Stimulated activated CD4-positive, alpha-beta T cell treated with anti-CD3 and anti-CD28 coated beads, Interleukin-12 subunit alpha, Interleukin-12 subunit beta, amount 100 ng/mL, for 48 hours (primary cell): ENCODE data around the gene FABP1.

Experiments
- DNase-seq, 3 donors: peaks; one replicate each; pipeline ENCODE4 v3.0.0-alpha.2; 2020; ENCODE audit warnings: low read depth in 2 of 3, low spot score in 1 of 3

The FABP1 gene

DNA sequence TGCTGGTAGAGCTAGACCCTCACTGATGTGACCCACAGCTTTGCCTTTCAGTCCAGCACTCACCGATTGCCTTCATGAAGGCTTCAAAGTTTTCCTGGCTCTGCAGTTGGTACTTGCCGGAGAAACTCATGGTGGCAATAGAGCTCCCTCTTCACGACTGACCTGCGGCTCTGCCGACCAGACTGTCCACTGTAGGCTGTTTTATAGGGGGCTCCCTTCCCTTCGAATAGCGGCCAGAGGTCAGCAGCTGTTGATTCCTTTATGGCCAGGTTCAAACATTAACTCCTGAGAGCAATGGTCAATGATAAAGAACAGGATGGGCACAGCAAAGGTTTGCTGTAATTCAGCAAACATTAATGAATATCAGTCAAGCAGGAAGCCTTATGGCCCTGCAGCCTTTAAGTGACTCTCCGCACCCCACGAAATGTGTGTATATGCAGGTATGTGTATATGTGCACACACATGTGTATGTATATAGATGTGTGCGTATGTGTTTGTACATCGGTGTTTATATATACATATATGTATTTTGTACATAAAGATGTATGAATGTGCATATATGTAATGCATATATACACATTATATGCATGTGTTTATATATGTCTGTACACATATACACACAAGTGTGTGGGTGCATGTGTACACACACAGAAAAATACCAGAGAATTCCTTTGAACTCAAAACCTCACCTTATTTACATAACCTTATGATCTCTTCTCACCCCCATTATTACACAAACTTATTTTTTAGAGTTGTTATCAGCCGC lies at the start of gene FABP1:
Gene FABP1 (minus strand): TSS at position 175 of the 766 bp plus-strand sequence. CDS start 45 bp downstream, at position 130.
- DNase-seq, result no peak

- DNase-seq, result no peak
Measured at GRCh38 chr2:88177556-88177955, 49.7 kb upstream of the FABP1 start.

DNA sequence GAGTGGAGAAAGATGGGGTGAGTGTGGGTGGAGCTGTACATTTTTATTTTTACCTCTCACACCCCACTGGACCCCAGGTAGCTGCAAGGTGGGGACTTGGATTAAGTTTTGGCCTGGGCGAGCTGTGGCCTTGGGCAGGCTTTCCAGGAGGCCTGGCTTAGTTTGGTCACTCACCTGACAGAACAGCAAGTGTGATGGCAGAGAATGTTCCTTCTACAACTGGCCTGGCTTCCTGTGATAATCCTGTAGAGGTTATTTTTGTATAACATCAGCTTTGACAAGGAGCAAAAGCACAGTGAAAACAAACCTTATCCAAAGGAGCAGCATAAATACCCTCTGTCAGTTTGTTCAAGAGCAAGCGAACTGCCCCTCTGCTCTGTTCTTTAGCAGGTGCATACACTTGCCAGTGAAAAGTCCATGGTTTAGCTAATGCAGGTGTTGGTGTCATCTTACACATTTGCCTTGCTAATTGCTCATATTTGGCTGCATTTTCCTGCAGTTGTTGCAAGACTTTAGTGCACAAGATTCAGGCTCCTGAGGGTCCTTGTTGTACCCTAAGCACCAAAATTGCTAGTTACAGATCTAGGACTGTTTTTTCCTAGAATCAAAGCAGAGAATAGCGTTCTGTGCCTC lies 48.6 kb upstream of the FABP1 start:
- no peak for DNase-seq

- no peak for DNase-seq
Measured at GRCh38 chr2:88172882-88173281, 45.0 kb upstream of the FABP1 start.

DNA sequence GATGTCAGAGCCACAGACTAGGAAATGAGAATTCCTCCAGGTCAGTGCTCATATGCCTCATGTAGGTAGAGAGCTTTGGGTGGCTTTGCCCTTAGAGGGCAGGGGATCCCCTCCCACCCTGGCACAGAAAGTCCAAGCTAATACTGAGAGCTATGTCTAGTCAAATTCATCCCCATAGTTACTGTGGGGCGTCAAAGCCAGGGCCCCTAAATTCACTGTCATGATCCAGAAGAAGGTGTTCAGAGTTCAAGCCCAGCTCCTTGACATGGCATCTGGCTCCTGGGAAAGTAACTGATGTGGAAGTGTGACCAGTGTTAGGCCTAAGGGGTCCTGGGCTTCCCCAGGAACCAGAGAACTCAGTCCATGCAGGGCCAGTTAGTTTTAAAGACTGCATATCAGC lies 44.1 kb upstream of the FABP1 start:
- no peak for DNase-seq

DNA sequence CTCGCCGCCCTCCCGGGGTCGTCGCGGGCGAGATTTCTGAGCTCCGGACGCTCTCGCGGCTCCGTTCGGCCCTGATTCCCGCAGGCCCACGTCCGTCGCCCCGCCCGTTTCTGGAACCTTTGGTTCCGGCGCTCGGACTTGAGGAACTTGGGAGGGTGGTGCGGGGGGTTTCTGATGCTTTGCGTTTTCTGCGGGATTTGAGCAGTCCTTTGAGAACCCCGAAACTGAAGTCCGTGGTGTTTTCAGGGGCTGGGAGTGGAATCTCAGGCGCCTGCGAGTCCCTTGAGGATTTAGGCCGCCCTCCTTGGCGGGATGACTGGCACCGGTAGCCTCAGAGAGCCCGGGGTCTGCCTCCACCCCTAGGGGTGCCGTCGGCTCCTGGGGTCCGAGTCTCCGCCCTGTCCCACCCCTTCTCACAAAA lies 42.6 kb upstream of the FABP1 start:
- no peak for DNase-seq

DNA sequence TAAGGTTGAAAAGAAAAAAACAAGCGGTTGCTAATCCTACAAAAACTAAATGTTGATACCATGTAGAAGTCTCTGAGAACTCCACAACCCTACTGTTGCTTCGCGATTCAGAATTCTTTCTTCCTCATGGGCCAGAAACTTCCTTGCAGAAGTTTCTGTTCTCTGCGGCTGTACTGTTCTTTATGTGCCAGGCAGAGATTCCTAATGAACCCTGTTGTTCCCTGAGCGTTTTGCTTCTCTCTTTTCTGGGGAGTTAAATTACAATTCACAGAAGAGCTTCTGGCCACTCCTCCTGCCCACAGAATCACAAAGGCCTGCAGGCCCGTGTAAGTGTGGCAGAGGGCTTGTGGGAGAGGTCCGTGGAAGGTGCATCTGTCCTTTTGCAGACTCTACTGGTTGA lies 40.5 kb upstream of the FABP1 start:
- no peak for DNase-seq

- no peak for DNase-seq
Measured at GRCh38 chr2:88167740-88168139, 39.9 kb upstream of the FABP1 start.

- DNase-seq, result no peak
Measured at GRCh38 chr2:88165332-88166003, 37.6 kb upstream of the FABP1 start.

DNA sequence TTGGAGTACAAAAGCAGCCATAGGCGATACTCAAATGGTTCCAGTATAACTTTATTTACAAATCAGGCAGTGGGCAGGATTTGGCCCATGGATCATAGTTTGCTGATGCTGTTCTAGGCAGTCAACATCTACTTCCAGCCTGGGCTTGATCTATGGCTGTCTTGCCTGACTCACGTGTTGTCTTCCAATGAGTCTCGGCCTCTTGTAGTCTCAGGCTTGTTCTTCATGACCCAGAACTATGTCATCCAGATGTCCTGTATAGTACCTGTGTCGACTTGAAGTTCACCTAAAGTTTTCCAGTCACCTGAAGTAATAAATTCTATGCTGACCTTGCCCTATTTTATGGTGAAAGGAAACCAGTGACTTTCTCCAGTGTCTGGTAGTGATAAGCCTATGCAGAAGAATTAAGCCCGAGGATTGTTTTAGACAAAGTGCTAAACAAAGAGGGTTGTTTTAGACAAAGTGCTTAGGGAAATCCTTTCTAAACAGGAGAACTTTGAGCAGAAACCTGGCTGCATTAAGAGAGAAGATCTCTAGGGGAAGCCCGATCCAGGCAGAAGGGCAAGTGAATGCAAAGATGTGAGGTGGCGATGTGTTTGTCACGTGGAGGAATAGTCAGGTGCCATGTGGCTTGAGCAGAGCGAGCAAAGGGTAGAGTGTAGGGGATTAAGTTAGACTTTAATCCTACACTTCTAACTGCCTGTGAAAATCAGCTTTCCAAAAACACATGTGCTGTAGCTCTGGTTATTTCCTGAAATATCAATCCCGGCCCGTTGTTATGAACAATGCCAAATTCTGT lies 33.8 kb upstream of the FABP1 start:
- DNase-seq, result no peak

- no peak for DNase-seq
Measured at GRCh38 chr2:88160517-88160916, 32.7 kb upstream of the FABP1 start.

DNA sequence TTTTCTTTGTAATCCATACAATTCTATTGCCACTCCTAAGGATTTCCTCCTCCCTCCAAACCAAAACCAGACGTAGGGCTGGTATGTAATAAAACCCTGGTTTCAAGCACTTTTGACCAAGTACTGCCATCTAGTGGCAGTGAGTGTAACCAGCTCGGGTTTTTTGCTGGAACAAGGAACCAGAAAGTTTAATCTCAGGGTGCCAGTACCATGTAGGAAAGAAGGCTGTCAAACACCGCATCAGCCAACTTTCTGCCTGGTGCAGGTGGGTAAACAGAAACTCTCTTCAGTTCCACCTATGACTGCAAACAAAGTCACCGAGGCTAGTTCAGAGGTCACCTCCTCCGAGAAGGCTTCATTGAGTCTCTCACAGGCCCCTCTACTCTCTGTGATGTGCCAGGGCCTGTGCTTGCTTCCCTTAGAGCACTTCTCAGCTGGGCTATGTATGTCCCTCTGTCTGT lies 32.1 kb upstream of the FABP1 start:
- DNase-seq, result peak; percentile 24 to 56 (median 37)

GRCh38 chr2:88159481-88159880 lies 31.6 kb upstream of the FABP1 start:
- DNase-seq, result no peak

- DNase-seq, result no peak
Measured at GRCh38 chr2:88148929-88149438, 21.1 kb upstream of the FABP1 start.

GRCh38 chr2:88147145-88147544 lies 19.3 kb upstream of the FABP1 start:
- DNase-seq, result no peak

DNA sequence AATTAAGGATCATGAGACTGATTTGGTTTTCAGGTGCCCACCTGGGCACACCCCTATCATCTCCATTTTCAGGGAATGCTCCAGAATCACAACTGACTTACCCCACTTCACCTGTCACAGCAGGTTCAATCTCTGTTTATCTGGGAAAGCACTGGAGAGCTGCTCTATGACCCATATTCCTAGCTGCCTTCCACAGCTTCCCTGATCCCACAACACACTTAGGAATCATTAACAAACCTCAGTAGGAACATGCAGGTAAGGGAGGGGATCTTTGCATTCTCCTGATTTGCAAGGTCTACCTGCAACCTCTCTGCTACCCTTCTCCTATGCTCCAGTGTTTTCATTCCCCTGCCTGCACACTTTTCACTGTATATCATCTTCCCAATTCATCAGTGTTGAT lies 18.7 kb upstream of the FABP1 start:
- DNase-seq, result no peak

DNA sequence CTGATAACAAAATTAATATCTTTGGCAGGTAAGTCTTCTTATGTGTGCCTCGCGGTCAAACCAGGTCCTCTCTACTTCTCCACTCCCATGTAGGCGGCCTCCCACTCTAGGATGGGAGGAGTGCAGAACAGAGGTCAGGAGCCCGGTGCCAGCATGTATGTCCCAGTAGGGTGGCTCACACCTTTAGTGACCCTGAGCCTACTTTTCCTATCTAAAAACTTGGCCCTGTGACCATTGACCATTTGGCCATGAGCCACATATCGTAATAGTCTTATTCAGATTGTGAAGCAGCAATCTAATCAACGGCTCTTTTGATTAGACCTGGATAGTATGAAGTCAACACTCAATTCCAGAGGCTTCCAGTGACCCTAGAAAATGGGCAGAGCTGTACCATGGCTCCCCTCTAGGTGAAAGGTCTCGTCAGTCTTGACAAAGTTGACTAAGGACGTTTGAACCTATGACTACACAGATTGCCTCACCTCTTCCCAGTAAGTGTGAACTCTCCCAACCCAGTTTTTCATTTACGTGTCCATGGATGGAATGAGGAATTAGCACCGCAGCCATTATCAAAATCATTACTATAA lies 17.1 kb upstream of the FABP1 start:
- no peak for DNase-seq

- no peak for DNase-seq
Measured at GRCh38 chr2:88144271-88144670, 16.4 kb upstream of the FABP1 start.

- no peak for DNase-seq
Measured at GRCh38 chr2:88141952-88142351, 14.1 kb upstream of the FABP1 start.

DNA sequence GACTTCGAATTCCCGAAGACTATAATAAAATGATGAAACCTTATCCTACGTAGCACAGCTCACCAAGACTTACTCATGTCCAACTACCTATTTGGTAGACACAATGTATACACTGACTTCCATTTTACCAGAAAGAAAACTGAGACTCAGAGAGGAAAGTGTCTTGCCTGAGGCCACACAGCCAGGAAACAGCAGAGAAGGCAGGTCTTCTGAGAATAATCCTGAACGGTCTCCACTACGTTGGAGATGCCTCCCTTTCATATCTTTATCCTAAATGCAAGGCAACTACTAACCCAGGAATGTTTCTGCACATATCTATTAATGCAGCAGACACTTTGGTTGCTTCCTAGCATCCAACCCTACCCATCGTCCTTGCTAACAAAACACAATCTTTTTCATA lies 11.9 kb upstream of the FABP1 start:
- no peak for DNase-seq

DNA sequence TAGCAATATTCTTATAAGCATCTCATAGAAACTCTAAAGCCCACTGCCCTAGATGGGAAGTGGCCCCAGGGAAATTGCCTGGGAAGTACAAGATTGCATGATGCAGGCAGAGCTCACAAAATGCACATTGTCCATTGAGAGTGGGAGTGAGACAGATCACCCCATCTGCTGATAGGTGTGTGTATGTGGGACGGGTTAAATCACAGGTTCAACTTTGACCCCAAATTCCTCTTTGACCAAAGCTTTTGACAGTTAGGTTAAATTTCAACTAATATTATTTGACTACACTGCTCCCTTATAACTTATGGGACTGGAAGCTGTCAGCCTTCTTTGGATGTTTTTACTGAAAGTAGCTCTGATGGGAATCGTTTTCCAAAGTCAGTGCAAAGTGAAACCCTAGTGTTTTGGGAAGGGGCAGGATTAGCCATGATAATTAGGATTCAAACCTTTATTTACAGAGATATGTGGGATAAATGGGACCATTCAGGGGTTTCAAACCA lies 11.4 kb upstream of the FABP1 start:
- no peak for DNase-seq
